Nephron (organoid): ENCODE data around the gene GRAMD1B.
A peak's percentile ranks its signal among the peaks of the same experiment; 100 is the strongest.

Experiments used
- H3K27ac Mint-ChIP-seq, 3 experiments: 2 replicates each; pipeline ENCODE4 v1.8.0; 2020; ENCODE audit warnings: mixed read lengths in 3 of 3, mild to moderate bottlenecking in 2 of 3, moderate library complexity in 1 of 3
- H3K27me3 Mint-ChIP-seq: 2 replicates; pipeline ENCODE4 v1.8.0; 2021; ENCODE audit warnings: low read depth, mild to moderate bottlenecking, moderate library complexity, mixed read lengths
- H3K36me3 Mint-ChIP-seq: 2 replicates; pipeline ENCODE4 v1.8.0; 2020; ENCODE audit warnings: low read depth, mixed read lengths
- H3K4me1 Mint-ChIP-seq: 2 replicates; pipeline ENCODE4 v1.8.0; 2020; ENCODE audit warnings: mixed read lengths
- H3K4me3 Mint-ChIP-seq, 3 experiments: 2 replicates each; pipeline ENCODE4 v1.8.0; 2020; ENCODE audit warnings: mild to moderate bottlenecking in 3 of 3, mixed read lengths in 3 of 3, moderate library complexity in 2 of 3
- H3K9me3 Mint-ChIP-seq: 2 replicates; pipeline ENCODE4 v1.8.0; 2020; ENCODE audit warnings: mixed read lengths
- CTCF ChIP-seq, 3 experiments: fragments of 200-600 bp; sonication (generic); IDR thresholded peaks; one replicate each; pipeline ENCODE4 v1.5.0; 2021; ENCODE audit warnings: antibody characterized with exemption in 3 of 3; ENCODE audit not compliant: unreplicated experiment in 3 of 3

GRAMD1B gene

GRCh38 chr11:123580137-123580536 lies 150.1 kb downstream of the GRAMD1B start:
- H3K27ac Mint-ChIP-seq: no peak overlapping the region
- no peak overlapping the region for H3K4me3 Mint-ChIP-seq
- peaks cover 19% of the 10 kb centered on the region for H3K27me3 Mint-ChIP-seq
- no peak for TF ChIP-seq CTCF (IDR thresholded peaks at IDR 0.05; ENCODE audit: unreplicated experiment in 3 of 3)
- no peaks in the 10 kb centered on the region for H3K9me3 Mint-ChIP-seq
- no peaks in the 10 kb centered on the region for H3K36me3 Mint-ChIP-seq
- peaks cover 40% of the 10 kb centered on the region for H3K4me1 Mint-ChIP-seq

- H3K36me3 Mint-ChIP-seq: no peaks in the 10 kb centered on the region
- H3K27ac Mint-ChIP-seq: no peak overlapping the region
- H3K9me3 Mint-ChIP-seq: no peaks in the 10 kb centered on the region
- peak; percentile 92 to 96 (median 95) for TF ChIP-seq CTCF (IDR thresholded peaks at IDR 0.05; ENCODE audit: unreplicated experiment in 3 of 3)
- no peak overlapping the region for H3K4me3 Mint-ChIP-seq
- H3K4me1 Mint-ChIP-seq: peaks cover 45% of the 10 kb centered on the region
- peaks cover 19% of the 10 kb centered on the region for H3K27me3 Mint-ChIP-seq
These were observed 150.6 kb downstream of the GRAMD1B start for GRCh38 chr11:123580557-123581275.

GRCh38 chr11:123581651-123582399 lies 151.8 kb downstream of the GRAMD1B start:
- Mint-ChIP-seq H3K36me3 (no peaks in the 10 kb centered on the region), H3K9me3 (no peaks in the 10 kb centered on the region), H3K27me3 (peaks cover 15% of the 10 kb centered on the region), H3K4me3 (no peak overlapping the region), H3K27ac (no peak overlapping the region), H3K4me1 (peaks cover 51% of the 10 kb centered on the region)
- no peak for TF ChIP-seq CTCF (IDR thresholded peaks at IDR 0.05; ENCODE audit: unreplicated experiment in 3 of 3)

- H3K27me3 Mint-ChIP-seq: peaks cover 19% of the 10 kb centered on the region
- H3K36me3 Mint-ChIP-seq: no peaks in the 10 kb centered on the region
- H3K27ac Mint-ChIP-seq: no peak overlapping the region
- no peaks in the 10 kb centered on the region for H3K9me3 Mint-ChIP-seq
- no peak for TF ChIP-seq CTCF (IDR thresholded peaks at IDR 0.05; ENCODE audit: unreplicated experiment in 3 of 3)
- H3K4me3 Mint-ChIP-seq: no peak overlapping the region
- peaks cover 52% of the 10 kb centered on the region for H3K4me1 Mint-ChIP-seq
These were observed 153.0 kb downstream of the GRAMD1B start for GRCh38 chr11:123582992-123583504.

- Mint-ChIP-seq H3K27ac (no peak overlapping the region), H3K9me3 (no peaks in the 10 kb centered on the region), H3K4me1 (peaks cover 47% of the 10 kb centered on the region), H3K4me3 (no peak overlapping the region), H3K27me3 (peaks cover 17% of the 10 kb centered on the region), H3K36me3 (no peaks in the 10 kb centered on the region)
- no peak for TF ChIP-seq CTCF (IDR thresholded peaks at IDR 0.05; ENCODE audit: unreplicated experiment in 3 of 3)
These were observed 154.1 kb downstream of the GRAMD1B start for GRCh38 chr11:123584186-123584585.
